GM18520 (cell line): ENCODE measurements around the gene LRP1B.
"Not testable (repeated sequence)": the region's sequence is repeated elsewhere in the genome, so short reads cannot be mapped to it uniquely, and the experiment has no call there.

Source experiments
- ATAC-seq: cut with Tn5 transposase; IDR thresholded peaks from one replicate; pipeline ENCODE4 v1.9.1; 2021; ENCODE audit not compliant: unreplicated experiment

LRP1B gene

GRCh38 chr2:140509765-140510164 lies 1621.1 kb downstream of the LRP1B start:
- no peak for ATAC-seq

- ATAC-seq, result no peak
Observed at GRCh38 chr2:140508756-140509155, 1622.1 kb downstream of the LRP1B start.

GRCh38 chr2:140506606-140507005 lies 1624.2 kb downstream of the LRP1B start:
- no peak for ATAC-seq

GRCh38 chr2:140504601-140505000 lies 1626.2 kb downstream of the LRP1B start:
- ATAC-seq, result no peak

GRCh38 chr2:140502951-140503630 lies 1627.7 kb downstream of the LRP1B start:
- no peak for ATAC-seq

GRCh38 chr2:140498360-140498759 lies 1632.5 kb downstream of the LRP1B start:
- ATAC-seq, result no peak

GRCh38 chr2:140496714-140497113 lies 1634.1 kb downstream of the LRP1B start:
- ATAC-seq, result no peak

GRCh38 chr2:140491876-140492275 lies 1638.9 kb downstream of the LRP1B start:
- ATAC-seq, result no peak

- ATAC-seq, result no peak
Observed at GRCh38 chr2:140489193-140489592, 1641.6 kb downstream of the LRP1B start.

- ATAC-seq, result no peak
Observed at GRCh38 chr2:140481136-140481535, 1649.7 kb downstream of the LRP1B start.

- ATAC-seq, result no peak
Observed at GRCh38 chr2:140473851-140474250, 1657.0 kb downstream of the LRP1B start.

- no peak for ATAC-seq
Observed at GRCh38 chr2:140472676-140473075, 1658.1 kb downstream of the LRP1B start.

- ATAC-seq, result no peak
Observed at GRCh38 chr2:140465301-140465700, 1665.5 kb downstream of the LRP1B start.

GRCh38 chr2:140462990-140463389 lies 1667.8 kb downstream of the LRP1B start:
- ATAC-seq, result no peak

- ATAC-seq, result no peak
Observed at GRCh38 chr2:140457483-140457882, 1673.3 kb downstream of the LRP1B start.

- no peak for ATAC-seq
Observed at GRCh38 chr2:140455315-140455714, 1675.5 kb downstream of the LRP1B start.

GRCh38 chr2:140454717-140455116 lies 1676.1 kb downstream of the LRP1B start:
- ATAC-seq, result no peak

GRCh38 chr2:140451324-140451723 lies 1679.5 kb downstream of the LRP1B start:
- no peak for ATAC-seq

- ATAC-seq, result no peak
Observed at GRCh38 chr2:140442319-140442718, 1688.5 kb downstream of the LRP1B start.

- no peak for ATAC-seq
Observed at GRCh38 chr2:140440815-140441214, 1690.0 kb downstream of the LRP1B start.

- no peak for ATAC-seq
Observed at GRCh38 chr2:140436936-140437335, 1693.9 kb downstream of the LRP1B start.

- not testable (repeated sequence) for ATAC-seq
Observed at GRCh38 chr2:140427033-140427432, 1703.8 kb downstream of the LRP1B start.

- ATAC-seq, result no peak
Observed at GRCh38 chr2:140424471-140424870, 1706.3 kb downstream of the LRP1B start.
